WI38 (cell line): ENCODE measurements around the gene SOCS2.

Source experiments
- H3K4me3 ChIP-seq: 2 replicates; pipeline ENCODE4 v1.5.1; 2011; ENCODE audit warnings: low read depth, mild to moderate bottlenecking, control low read depth, low read length
- TF ChIP-seq, protein P1 (sequence below): IDR thresholded peaks from 2 replicates; pipeline ENCODE4 v1.5.1; 2012; ENCODE audit warnings: low read depth, mild to moderate bottlenecking, control low read depth, low read length

Gene SOCS2

DNA sequence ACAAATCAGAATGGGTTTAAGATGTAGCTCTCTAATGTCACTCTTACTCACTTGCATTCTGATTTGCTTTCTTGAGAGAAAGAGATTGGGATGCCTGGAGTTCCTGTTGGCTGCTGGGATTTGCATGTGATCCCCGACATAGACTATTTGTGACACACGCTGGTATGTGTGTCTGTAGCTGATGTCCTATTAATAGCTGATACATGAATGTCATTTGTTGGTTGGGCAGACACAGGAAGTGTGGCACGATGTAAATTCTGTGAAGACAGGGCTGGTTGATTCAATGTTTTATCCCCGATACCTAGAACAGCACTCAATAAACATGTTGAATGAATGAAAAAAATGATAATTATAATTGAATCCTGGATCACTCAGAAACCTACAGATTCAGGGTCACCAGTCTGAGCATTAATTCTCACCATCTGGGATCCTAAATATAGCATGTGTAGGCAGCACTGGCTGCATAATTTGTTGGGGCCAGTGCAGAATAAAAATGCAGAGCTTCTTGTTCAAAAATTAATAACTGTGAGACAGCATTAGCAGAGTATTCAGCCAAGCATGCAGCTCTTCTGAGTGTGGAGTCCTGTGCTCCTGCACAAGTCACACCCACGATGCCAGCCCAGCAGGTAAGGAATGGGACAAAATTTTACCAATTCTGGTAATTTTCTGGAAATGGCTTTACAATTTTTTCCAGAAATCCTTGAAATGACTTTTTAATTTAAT lies 35.5 kb upstream of the SOCS2 start:
- no peak overlapping the region for H3K4me3 ChIP-seq
- TF ChIP-seq, protein P1, sequence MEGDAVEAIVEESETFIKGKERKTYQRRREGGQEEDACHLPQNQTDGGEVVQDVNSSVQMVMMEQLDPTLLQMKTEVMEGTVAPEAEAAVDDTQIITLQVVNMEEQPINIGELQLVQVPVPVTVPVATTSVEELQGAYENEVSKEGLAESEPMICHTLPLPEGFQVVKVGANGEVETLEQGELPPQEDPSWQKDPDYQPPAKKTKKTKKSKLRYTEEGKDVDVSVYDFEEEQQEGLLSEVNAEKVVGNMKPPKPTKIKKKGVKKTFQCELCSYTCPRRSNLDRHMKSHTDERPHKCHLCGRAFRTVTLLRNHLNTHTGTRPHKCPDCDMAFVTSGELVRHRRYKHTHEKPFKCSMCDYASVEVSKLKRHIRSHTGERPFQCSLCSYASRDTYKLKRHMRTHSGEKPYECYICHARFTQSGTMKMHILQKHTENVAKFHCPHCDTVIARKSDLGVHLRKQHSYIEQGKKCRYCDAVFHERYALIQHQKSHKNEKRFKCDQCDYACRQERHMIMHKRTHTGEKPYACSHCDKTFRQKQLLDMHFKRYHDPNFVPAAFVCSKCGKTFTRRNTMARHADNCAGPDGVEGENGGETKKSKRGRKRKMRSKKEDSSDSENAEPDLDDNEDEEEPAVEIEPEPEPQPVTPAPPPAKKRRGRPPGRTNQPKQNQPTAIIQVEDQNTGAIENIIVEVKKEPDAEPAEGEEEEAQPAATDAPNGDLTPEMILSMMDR = no peak

DNA sequence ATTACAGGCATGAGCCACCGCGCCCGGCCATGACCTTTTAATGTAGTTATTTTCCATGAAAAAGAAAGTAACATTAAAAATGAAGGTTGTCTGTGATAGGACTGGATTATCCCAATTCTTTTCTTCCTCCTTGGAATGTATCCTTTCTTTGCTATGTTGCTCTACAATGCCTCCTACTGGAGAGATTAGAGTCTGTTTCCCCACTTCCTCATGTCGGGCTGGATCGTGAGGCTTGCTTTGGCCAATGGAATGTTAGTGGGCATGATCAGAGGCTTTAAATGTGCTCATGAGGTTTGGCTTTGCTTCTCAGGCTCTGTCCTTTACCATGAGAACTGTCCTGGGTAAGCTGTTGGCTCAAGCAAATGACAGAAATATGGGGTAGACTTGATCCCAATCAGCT lies 34.7 kb upstream of the SOCS2 start:
- H3K4me3 ChIP-seq = no peak overlapping the region
- TF ChIP-seq, protein P1 = no peak

DNA sequence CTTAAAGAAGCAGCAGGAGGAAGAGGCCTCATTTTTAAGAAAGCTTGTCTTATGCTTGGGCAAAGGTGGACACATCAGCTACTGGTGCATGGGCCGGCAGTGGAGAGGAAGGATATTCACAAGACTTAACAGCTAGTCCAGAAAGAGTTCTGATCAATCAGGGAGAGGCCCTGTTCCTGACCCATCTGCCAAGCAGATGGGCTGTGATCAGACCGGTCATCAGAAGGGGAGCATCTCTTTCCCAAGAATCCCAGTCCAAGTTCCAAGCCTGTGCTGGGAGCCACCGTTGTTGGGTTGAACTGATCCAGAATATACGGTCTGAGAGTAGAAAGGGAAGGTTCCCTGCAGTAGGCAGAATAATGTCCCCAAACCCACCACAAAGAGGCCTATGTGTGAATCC lies 32.7 kb upstream of the SOCS2 start:
- H3K4me3 ChIP-seq = no peak overlapping the region
- TF ChIP-seq, protein P1 = no peak

DNA sequence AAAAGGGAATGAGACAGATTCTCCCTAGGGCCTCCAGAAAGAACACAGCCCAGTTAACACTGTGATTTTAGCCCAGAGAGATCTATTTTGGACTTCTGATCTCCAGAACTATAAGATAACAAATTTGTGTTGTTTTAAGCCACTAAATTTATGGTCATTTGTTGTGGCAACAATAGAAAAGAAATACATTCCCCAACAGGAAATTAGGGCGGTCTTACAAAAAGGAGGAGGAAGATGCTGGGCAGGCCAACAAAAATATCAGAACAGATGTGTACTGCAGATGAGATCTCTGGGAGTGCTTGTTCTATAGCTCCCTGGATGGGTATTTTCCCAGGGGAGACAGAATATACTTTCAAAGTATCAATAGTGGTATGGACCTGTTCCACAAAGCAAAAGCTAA lies 32.0 kb upstream of the SOCS2 start:
- TF ChIP-seq, protein P1 = no peak

DNA sequence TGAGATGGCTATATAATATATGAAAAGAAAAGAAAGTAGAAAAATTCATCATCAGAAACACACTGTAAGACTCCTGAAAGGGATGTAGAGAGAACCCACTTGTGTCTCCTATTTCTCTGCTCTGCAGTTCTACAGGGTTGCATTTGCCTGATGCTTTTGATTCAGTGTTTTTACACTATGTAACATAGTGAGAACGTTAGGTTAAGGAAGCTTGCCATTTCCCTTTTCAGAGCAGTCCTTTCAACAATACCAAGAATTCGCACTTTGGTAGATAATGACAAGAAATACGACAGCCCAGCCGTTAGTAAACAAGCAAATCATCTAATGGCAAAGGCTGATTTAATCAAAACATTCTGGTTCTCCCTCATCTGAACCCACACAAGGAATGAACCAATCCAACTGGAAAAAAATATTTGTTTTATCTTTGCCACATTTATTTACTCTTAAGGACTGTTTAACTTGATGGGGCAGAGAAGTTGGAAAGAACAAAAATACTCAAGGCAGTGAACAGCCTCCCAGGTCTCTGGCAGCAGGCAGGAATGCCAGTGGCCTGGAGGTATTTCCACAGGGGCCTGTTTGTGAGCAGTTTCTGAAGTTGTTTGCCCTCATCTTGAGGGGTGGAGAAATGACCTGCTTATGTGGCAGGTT lies 30.8 kb upstream of the SOCS2 start:
- no peak overlapping the region for H3K4me3 ChIP-seq
- TF ChIP-seq, protein P1 = no peak

More for the DNA sequence above, 32.0 kb upstream of the SOCS2 start:
- H3K4me3 ChIP-seq = no peak overlapping the region

DNA sequence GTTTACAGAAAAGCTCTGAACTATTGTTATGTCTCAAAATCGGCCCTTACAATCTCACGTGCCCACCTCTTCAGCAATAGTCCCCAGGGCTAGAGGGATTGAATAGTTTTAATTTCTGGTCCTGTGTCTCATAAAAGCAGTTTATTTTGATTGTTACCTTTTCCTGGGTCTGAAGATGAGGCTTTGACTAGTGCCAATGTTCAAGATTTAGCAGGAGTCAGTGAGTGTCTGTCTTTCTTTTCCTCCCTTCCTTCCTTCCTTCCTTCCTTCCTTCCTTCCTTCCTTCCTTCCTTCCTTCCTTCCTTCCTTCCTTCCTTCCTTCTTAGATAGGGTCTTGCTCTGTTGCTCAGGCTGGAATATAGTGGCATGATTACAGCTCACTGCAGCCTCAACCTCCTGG lies 24.7 kb upstream of the SOCS2 start:
- H3K4me3 ChIP-seq = no peak overlapping the region
- TF ChIP-seq, protein P1 = no peak

DNA sequence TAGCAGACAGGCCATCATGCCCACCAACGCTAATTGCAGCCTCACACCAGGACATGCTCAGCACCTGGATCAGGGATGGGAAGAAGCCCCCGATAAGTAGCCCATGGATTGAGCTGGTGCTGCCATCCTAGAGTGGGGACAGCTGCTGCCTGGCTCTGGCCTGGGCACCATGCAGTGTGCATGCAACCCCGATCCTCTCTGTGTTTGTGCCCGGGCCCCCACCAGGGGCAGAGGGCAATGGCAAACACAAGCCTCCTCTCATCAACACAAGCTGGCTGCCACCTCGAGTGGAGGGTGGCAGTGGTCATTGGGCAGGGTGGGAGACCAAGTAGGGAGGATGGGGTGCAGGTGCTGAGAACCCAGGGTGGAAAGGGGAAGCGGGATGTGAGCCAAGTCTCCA lies 23.3 kb upstream of the SOCS2 start:
- no peak overlapping the region for H3K4me3 ChIP-seq
- TF ChIP-seq, protein P1 = no peak
